Ishikawa (cell line): ENCODE results near the gene SLAMF7.

Source experiments
- CEBPB ChIP-seq: IDR thresholded peaks from 2 replicates; pipeline ENCODE4 v1.6.1; 2012
- CREB1 ChIP-seq: IDR thresholded peaks from 2 replicates; pipeline ENCODE4 v1.6.1; 2012; ENCODE audit warnings: low read depth
- EGR1 ChIP-seq: IDR thresholded peaks from 2 replicates; pipeline ENCODE4 v1.6.1; 2012
- EP300 ChIP-seq: IDR thresholded peaks from 2 replicates; pipeline ENCODE4 v1.6.1; 2012; ENCODE audit warnings: borderline replicate concordance
- FOXM1 ChIP-seq: IDR thresholded peaks from 2 replicates; pipeline ENCODE4 v1.6.1; 2012; ENCODE audit warnings: low read depth, borderline replicate concordance
- NFIC ChIP-seq: IDR thresholded peaks from 2 replicates; pipeline ENCODE4 v1.6.1; 2012
- RAD21 ChIP-seq: IDR thresholded peaks from 2 replicates; pipeline ENCODE4 v1.6.1; 2012; ENCODE audit warnings: low read depth
- TAF1 ChIP-seq: IDR thresholded peaks from 2 replicates; pipeline ENCODE4 v1.6.1; 2012; ENCODE audit warnings: low read depth, mild to moderate bottlenecking
- TCF12 ChIP-seq: IDR thresholded peaks from 2 replicates; pipeline ENCODE4 v1.6.1; 2012; ENCODE audit warnings: low read depth
- TEAD4 ChIP-seq: IDR thresholded peaks from 2 replicates; pipeline ENCODE4 v1.6.1; 2012
- YY1 ChIP-seq: IDR thresholded peaks from 2 replicates; pipeline ENCODE4 v1.6.1; 2012; ENCODE audit warnings: low read depth
- ZBTB7A ChIP-seq: IDR thresholded peaks from 2 replicates; pipeline ENCODE4 v1.6.1; 2012; ENCODE audit warnings: low read depth
- TF ChIP-seq, protein P1 (sequence below): IDR thresholded peaks from 2 replicates; pipeline ENCODE4 v1.6.1; 2012; ENCODE audit warnings: low read depth, mild to moderate bottlenecking
- TF ChIP-seq, protein P2 (sequence below): IDR thresholded peaks from 2 replicates; pipeline ENCODE4 v1.6.1; 2012
- TF ChIP-seq, protein P3 (sequence below): IDR thresholded peaks from 2 replicates; pipeline ENCODE4 v1.6.1; 2012

The SLAMF7 gene

DNA sequence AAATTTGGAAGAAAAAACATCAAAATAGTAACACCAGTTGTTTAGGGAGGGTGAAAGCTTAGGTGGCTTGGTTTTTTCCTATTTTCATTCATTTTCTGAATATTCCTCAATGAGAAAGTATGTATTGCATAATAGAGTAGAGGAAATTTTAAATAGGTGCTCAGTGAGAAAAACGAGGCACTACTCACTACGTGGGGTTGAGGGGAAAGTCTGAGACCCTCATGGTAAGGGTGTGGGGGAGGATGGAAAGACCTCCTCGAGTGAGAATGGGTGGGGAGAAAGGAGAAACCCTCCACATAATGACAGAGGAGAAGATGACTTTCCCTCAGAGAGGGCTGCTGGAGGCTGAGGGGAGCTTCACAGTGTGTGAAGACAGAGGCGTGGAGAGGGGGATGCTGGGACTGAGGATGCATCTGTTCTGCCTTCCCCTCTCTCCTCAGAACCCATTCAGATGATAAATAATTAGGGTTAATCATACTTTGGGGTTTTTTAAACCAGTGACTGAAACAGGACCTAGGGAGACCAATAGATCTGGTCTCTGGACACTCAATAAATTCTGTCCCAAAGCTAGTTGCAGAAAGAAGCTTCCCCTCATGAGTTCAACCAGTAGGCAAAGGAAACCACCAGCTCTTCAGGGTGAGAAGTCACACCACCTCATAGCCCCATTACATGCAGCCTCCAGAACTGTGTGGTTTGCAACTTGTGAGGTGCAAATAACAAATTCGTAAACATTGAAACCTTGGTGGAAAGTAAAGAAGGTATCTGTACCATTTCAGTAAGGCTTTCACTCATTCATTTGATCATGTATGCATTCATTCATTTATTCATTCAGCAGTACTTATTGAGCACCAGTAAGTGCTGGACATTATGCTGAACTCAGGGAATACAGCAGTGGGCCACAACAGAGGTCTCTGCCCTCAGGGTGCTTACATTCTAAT lies 17.1 kb downstream of the SLAMF7 start:
- no peak for TF ChIP-seq NFIC
- no peak for TF ChIP-seq EP300

DNA sequence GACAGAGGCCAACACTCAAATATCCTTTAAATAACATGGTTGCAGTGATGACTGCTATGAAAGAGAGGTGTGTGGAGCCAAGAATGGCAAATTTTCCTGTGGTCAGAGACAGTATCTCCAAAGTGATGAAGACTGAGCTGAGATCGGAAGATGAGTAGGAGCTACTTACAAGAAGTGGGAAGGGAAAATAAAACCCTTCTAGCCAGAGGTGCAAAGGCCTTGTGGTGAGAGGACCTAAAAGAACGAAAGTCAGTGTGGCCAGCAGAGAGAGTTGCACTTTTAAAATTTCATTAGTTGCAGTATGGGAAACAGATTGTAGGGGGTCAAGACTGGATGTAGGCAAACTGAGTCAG lies 17.8 kb downstream of the SLAMF7 start:
- TF ChIP-seq EP300, result no peak
- TF ChIP-seq, protein P1, sequence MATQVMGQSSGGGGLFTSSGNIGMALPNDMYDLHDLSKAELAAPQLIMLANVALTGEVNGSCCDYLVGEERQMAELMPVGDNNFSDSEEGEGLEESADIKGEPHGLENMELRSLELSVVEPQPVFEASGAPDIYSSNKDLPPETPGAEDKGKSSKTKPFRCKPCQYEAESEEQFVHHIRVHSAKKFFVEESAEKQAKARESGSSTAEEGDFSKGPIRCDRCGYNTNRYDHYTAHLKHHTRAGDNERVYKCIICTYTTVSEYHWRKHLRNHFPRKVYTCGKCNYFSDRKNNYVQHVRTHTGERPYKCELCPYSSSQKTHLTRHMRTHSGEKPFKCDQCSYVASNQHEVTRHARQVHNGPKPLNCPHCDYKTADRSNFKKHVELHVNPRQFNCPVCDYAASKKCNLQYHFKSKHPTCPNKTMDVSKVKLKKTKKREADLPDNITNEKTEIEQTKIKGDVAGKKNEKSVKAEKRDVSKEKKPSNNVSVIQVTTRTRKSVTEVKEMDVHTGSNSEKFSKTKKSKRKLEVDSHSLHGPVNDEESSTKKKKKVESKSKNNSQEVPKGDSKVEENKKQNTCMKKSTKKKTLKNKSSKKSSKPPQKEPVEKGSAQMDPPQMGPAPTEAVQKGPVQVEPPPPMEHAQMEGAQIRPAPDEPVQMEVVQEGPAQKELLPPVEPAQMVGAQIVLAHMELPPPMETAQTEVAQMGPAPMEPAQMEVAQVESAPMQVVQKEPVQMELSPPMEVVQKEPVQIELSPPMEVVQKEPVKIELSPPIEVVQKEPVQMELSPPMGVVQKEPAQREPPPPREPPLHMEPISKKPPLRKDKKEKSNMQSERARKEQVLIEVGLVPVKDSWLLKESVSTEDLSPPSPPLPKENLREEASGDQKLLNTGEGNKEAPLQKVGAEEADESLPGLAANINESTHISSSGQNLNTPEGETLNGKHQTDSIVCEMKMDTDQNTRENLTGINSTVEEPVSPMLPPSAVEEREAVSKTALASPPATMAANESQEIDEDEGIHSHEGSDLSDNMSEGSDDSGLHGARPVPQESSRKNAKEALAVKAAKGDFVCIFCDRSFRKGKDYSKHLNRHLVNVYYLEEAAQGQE, result no peak
- TF ChIP-seq, protein P2, sequence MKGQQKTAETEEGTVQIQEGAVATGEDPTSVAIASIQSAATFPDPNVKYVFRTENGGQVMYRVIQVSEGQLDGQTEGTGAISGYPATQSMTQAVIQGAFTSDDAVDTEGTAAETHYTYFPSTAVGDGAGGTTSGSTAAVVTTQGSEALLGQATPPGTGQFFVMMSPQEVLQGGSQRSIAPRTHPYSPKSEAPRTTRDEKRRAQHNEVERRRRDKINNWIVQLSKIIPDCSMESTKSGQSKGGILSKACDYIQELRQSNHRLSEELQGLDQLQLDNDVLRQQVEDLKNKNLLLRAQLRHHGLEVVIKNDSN, result no peak
- no peak for TF ChIP-seq TAF1
- no peak for TF ChIP-seq TCF12
- TF ChIP-seq EGR1, result no peak
- TF ChIP-seq YY1, result no peak
- no peak for TF ChIP-seq ZBTB7A
- no peak for TF ChIP-seq NFIC
- TF ChIP-seq CREB1, result no peak
- TF ChIP-seq, protein P3, sequence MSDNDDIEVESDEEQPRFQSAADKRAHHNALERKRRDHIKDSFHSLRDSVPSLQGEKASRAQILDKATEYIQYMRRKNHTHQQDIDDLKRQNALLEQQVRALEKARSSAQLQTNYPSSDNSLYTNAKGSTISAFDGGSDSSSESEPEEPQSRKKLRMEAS, result no peak
- no peak for TF ChIP-seq RAD21
- TF ChIP-seq CEBPB, result no peak
- no peak for TF ChIP-seq FOXM1

DNA sequence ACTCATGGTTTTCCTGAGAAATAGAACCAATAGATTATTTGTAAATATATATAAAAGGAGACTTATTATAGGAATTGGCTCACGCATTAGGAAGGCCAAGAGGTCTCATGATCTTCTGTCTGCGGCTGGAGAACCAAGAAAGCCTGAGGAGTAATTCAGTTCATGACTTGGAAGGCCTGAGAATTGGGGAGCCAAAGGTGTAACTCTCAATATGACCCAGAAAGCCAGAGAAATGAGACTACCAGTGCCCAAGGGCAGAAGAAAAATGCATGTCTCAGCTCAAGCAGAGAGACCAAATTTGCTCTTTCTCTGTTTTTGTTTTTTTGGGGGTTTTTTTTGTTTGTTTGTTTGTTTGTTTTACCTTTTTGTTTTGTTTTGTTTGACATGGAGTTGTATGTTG lies 19.5 kb downstream of the SLAMF7 start:
- TF ChIP-seq CEBPB (no peak), TAF1 (no peak), ZBTB7A (no peak), NFIC (no peak), FOXM1 (no peak), YY1 (no peak), RAD21 (no peak), CREB1 (no peak), TEAD4 (no peak)
- TF ChIP-seq, protein P2, result no peak
- TF ChIP-seq, protein P3, result no peak
- TF ChIP-seq, protein P1, result no peak

DNA sequence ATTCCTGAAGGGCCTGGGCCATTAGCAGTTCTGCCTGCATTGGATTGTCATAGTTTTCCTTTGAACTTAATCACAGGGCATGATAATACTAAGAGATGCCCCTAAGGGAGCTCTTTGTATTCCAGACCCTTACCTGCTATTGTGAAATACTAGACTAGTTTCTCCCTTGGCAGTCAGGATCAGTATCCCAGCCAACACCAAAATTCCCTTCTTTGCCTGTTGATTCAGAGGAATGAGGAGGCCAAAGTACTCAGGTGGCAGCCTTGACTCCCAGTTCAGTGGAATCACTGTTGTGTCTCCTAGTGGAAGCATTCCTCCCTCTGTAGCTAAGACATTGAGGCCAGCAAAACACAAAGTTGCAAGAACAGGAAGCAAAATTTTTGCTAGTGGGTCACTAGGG lies 20.7 kb downstream of the SLAMF7 start:
- TF ChIP-seq, protein P3, result no peak
- TF ChIP-seq RAD21 (no peak), ZBTB7A (no peak), FOXM1 (no peak), TCF12 (no peak), CEBPB (no peak), EGR1 (no peak), YY1 (no peak), NFIC (no peak), TEAD4 (no peak), CREB1 (no peak), TAF1 (no peak), EP300 (no peak)
- TF ChIP-seq, protein P2, result no peak
- TF ChIP-seq, protein P1, result no peak
